ENCODE results near the gene CYTH4. TPM values are rescaled to one million over a fixed set of nuclear protein-coding genes. Genes with fewer than 3 reads are reported as not detected.

CYTH4 gene
- total and polyA plus RNA-seq, 4 donors, result 10.5 to 84.2 (median 35.0) TPM

GRCh38 chr22:37234736-37235711, 47.3 kb upstream of the CYTH4 start:
- no peak for TF ChIP-seq CTCF (IDR thresholded peaks at IDR 0.05; ENCODE audit: control extremely low read depth, extremely low read depth)
- DNase-seq (no peak), ATAC-seq (ENCODE audit: insufficient read depth, low FRiP score) (no peak)
- 75 to 76% methylated on average over 16 of the region's 16 CpGs for WGBS, 2 donors
- H3K36me3 ChIP-seq (ENCODE audit: control insufficient read depth in 4 of 4, insufficient read depth in 4 of 4, low read length in 4 of 4), result peaks cover 0 to 4% (median 0%) of the 10 kb centered on the region in 4 donors
- H3K27me3 ChIP-seq (ENCODE audit: control insufficient read depth in 3 of 3, insufficient read depth in 3 of 3, low read length in 2 of 3), result no peaks in the 10 kb centered on the region
- peaks cover 0 to 2% (median 0%) of the 10 kb centered on the region in 4 donors for H3K9me3 ChIP-seq (ENCODE audit: control insufficient read depth in 4 of 4, insufficient read depth in 3 of 4, low read length in 3 of 4)
- peaks cover 0 to 2% (median 0%) of the 10 kb centered on the region in 5 donors for H3K4me1 ChIP-seq (ENCODE audit: control insufficient read depth in 5 of 5, insufficient read depth in 5 of 5, low read length in 5 of 5)
- no peak overlapping the region for H3K9ac ChIP-seq (ENCODE audit: insufficient read depth in 1 of 2, low read length in 2 of 2)
- no peak overlapping the region for H3K4me3 ChIP-seq
- H3K27ac ChIP-seq (ENCODE audit: low read depth in 1 of 2, low read length in 1 of 2), result no peak overlapping the region

DNA sequence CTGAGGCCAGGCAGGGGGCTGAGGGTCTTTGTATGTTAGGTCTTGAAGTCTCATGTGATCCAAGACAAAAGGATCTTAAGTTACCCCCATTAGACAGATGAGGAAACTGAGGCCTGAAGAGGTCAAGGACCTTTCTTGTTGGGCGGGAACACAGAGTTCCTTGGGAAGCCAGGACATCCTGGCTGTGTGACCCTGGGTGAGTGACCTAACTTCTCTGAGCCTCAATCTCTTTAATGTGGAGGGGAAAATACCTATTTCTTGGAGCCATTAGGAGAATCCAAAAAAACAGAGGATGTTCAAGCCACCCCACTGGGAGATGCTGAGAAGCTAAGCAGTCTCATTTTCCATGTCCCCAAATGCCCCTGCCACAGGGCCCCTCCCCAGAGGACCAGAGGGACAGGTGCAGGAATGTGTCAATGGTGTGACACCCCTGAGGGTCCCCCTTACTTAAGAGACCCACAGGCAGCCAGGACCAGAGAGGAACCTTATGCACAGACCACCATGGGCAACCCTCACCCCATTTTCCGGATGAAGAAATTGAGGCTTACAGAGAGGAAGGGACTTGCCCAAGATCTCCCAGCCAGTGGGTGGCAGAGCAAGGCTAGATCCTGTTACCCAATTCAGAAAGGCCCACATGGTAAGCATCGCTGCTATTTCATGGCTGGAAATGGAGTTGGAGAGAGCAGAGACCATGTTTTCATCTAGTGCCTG, 46.3 kb upstream of the CYTH4 start:
- TF ChIP-seq CTCF (IDR thresholded peaks at IDR 0.05; ENCODE audit: control extremely low read depth, extremely low read depth), result no peak
- H3K4me1 ChIP-seq (ENCODE audit: control insufficient read depth in 5 of 5, insufficient read depth in 5 of 5, low read length in 5 of 5), result peaks cover 0 to 2% (median 0%) of the 10 kb centered on the region in 5 donors
- ATAC-seq (ENCODE audit: insufficient read depth, low FRiP score) (no peak), DNase-seq (no peak)
- no peak overlapping the region for H3K27ac ChIP-seq (ENCODE audit: low read depth in 1 of 2, low read length in 1 of 2)
- WGBS, 2 donors, result 66 to 80% methylated on average over 3 of the region's 3 CpGs
- peaks cover 0 to 2% (median 0%) of the 10 kb centered on the region in 4 donors for H3K9me3 ChIP-seq (ENCODE audit: control insufficient read depth in 4 of 4, insufficient read depth in 3 of 4, low read length in 3 of 4)
- no peak overlapping the region for H3K9ac ChIP-seq (ENCODE audit: insufficient read depth in 1 of 2, low read length in 2 of 2)
- H3K36me3 ChIP-seq (ENCODE audit: control insufficient read depth in 4 of 4, insufficient read depth in 4 of 4, low read length in 4 of 4), result peaks cover 0 to 4% (median 0%) of the 10 kb centered on the region in 4 donors
- H3K27me3 ChIP-seq (ENCODE audit: control insufficient read depth in 3 of 3, insufficient read depth in 3 of 3, low read length in 2 of 3), result no peaks in the 10 kb centered on the region
- no peak overlapping the region for H3K4me3 ChIP-seq

- H3K27me3 ChIP-seq (ENCODE audit: control insufficient read depth in 3 of 3, insufficient read depth in 3 of 3, low read length in 2 of 3), result peaks cover 0 to 2% (median 0%) of the 10 kb centered on the region in 3 donors
- DNase-seq (no peak), ATAC-seq (ENCODE audit: insufficient read depth, low FRiP score) (no peak)
- peaks cover 0 to 2% (median 0%) of the 10 kb centered on the region in 5 donors for H3K4me1 ChIP-seq (ENCODE audit: control insufficient read depth in 5 of 5, insufficient read depth in 5 of 5, low read length in 5 of 5)
- no peak overlapping the region for H3K4me3 ChIP-seq
- WGBS, 2 donors, result 71 to 81% methylated on average over 20 of the region's 20 CpGs
- no peak overlapping the region for H3K9ac ChIP-seq (ENCODE audit: insufficient read depth in 1 of 2, low read length in 2 of 2)
- peaks cover 0 to 2% (median 0%) of the 10 kb centered on the region in 4 donors for H3K9me3 ChIP-seq (ENCODE audit: control insufficient read depth in 4 of 4, insufficient read depth in 3 of 4, low read length in 3 of 4)
- no peak for TF ChIP-seq CTCF (IDR thresholded peaks at IDR 0.05; ENCODE audit: control extremely low read depth, extremely low read depth)
- peaks cover 0 to 4% (median 0%) of the 10 kb centered on the region in 4 donors for H3K36me3 ChIP-seq (ENCODE audit: control insufficient read depth in 4 of 4, insufficient read depth in 4 of 4, low read length in 4 of 4)
- H3K27ac ChIP-seq (ENCODE audit: low read depth in 1 of 2, low read length in 1 of 2), result no peak overlapping the region
These were observed 44.7 kb upstream of the CYTH4 start for GRCh38 chr22:37237371-37238268.
